IMR-90 (cell line): ENCODE measurements around the gene GLS. TPM values are rescaled to one million over a fixed set of nuclear protein-coding genes. Genes with fewer than 3 reads are reported as not detected.

Experiments
- ATAC-seq: fragments of 200-7000 bp; cut with Tn5 transposase; 2 replicates; pipeline ENCODE4 v1.9.1; 2020; ENCODE audit warnings: low read depth, mild to moderate bottlenecking, moderate library complexity
- BruUV-seq: library from RNA; stranded (reverse); fragments of 400-500 nt; replicated peaks from 2 replicates; lab custom pipeline; 2021; lab: Mats Ljungman, UMichigan
- CTCF ChIA-PET: fragments of 300-600 bp; formaldehyde crosslinking; extraction: SDS; loops from one replicate; lab custom pipeline; 2021; ENCODE audit warnings: antibody characterized with exemption; lab: Yijun Ruan, JAX
- POLR2A ChIA-PET: fragments of 300-600 bp; sonication (Branson Sonifier 250); formaldehyde crosslinking; loops from one replicate; lab custom pipeline; 2022; ENCODE audit warnings: antibody characterized with exemption; ENCODE audit not compliant: unreplicated experiment; lab: Charles Lee
- DNase-seq: peaks from one replicate; pipeline ENCODE4 v3.0.0; 2013
- H2AFZ ChIP-seq: replicated peaks from 2 replicates; pipeline ENCODE3; 2013; ENCODE audit warnings: low read length, mild to moderate bottlenecking; ENCODE audit not compliant: poor library complexity
- H2AK5ac ChIP-seq: 2 replicates; pipeline ENCODE4 v1.6.1; 2013; ENCODE audit warnings: low read depth, low read length, inconsistent platforms
- H2AK9ac ChIP-seq: replicated peaks from 2 replicates; pipeline ENCODE3; 2013; ENCODE audit warnings: mild to moderate bottlenecking, low read depth, low read length, moderate library complexity; ENCODE audit not compliant: poor library complexity
- H2BK120ac ChIP-seq: 2 replicates; pipeline ENCODE4 v1.6.1; 2013; ENCODE audit warnings: low read depth, low read length, inconsistent platforms
- H2BK15ac ChIP-seq: 3 replicates; pipeline ENCODE4 v1.6.1; 2013; ENCODE audit warnings: low read depth, low read length, inconsistent platforms
- H2BK20ac ChIP-seq: 2 replicates; pipeline ENCODE4 v1.6.1; 2013; ENCODE audit warnings: low read depth, mild to moderate bottlenecking, inconsistent platforms, low read length, moderate library complexity
- H2BK5ac ChIP-seq: 2 replicates; pipeline ENCODE4 v1.6.1; 2013; ENCODE audit warnings: mild to moderate bottlenecking, low read depth, low read length, inconsistent platforms; ENCODE audit not compliant: poor library complexity, severe bottlenecking
- H3K14ac ChIP-seq: replicated peaks from 2 replicates; pipeline ENCODE4 v1.6.1; 2013; ENCODE audit warnings: low read depth, low read length, inconsistent platforms
- H3K18ac ChIP-seq: 2 replicates; pipeline ENCODE4 v1.6.1; 2013; ENCODE audit warnings: low read depth, low read length, control low read depth
- H3K23ac ChIP-seq: 2 replicates; pipeline ENCODE4 v1.6.1; 2013; ENCODE audit warnings: low read depth, low read length, inconsistent platforms
- H3K27ac ChIP-seq: 2 replicates; pipeline ENCODE4 v1.5.1; 2013; ENCODE audit warnings: mild to moderate bottlenecking, control low read depth, low read length; ENCODE audit not compliant: insufficient read depth
- H3K27me3 ChIP-seq: 2 replicates; pipeline ENCODE4 v1.6.1; 2013; ENCODE audit warnings: low read length; ENCODE audit not compliant: control insufficient read depth, insufficient read depth
- H3K36me3 ChIP-seq: 2 replicates; pipeline ENCODE4 v1.6.1; 2013; ENCODE audit warnings: low read length, mixed read lengths; ENCODE audit not compliant: control insufficient read depth, insufficient read depth
- H3K4ac ChIP-seq: 2 replicates; pipeline ENCODE4 v1.6.1; 2013; ENCODE audit warnings: low read depth, low read length, inconsistent platforms
- H3K4me1 ChIP-seq: 2 replicates; pipeline ENCODE4 v1.6.1; 2013; ENCODE audit warnings: low read length, mixed read lengths; ENCODE audit not compliant: control insufficient read depth, insufficient read depth
- H3K4me2 ChIP-seq: 2 replicates; pipeline ENCODE4 v1.6.1; 2013; ENCODE audit warnings: low read depth, mild to moderate bottlenecking, control low read depth, low read length, moderate library complexity
- H3K4me3 ChIP-seq: 2 replicates; pipeline ENCODE4 v1.5.1; 2013; ENCODE audit warnings: low read depth, mild to moderate bottlenecking, control low read depth, low read length, moderate library complexity; ENCODE audit not compliant: insufficient read depth
- H3K56ac ChIP-seq: 2 replicates; pipeline ENCODE4 v1.6.1; 2013; ENCODE audit warnings: low read length, inconsistent platforms; ENCODE audit not compliant: insufficient read depth; ENCODE audit errors: extremely low read depth
- H3K79me1 ChIP-seq, 2 experiments: 2 replicates each; pipeline ENCODE4 v1.6.1; 2013; ENCODE audit warnings: low read length in 2 of 2, inconsistent platforms in 1 of 2, low read depth in 1 of 2
- H3K9ac ChIP-seq: 2 replicates; pipeline ENCODE4 v1.6.1; 2013; ENCODE audit warnings: low read depth, low read length, control low read depth
- H3K9me1 ChIP-seq: 2 replicates; pipeline ENCODE4 v1.6.1; 2013; ENCODE audit warnings: low read length, inconsistent platforms; ENCODE audit not compliant: insufficient read depth
- H3K9me3 ChIP-seq: 2 replicates; pipeline ENCODE4 v1.6.1; 2013; ENCODE audit warnings: low read length; ENCODE audit not compliant: control insufficient read depth, insufficient read depth
- H4K20me1 ChIP-seq: 2 replicates; pipeline ENCODE4 v1.6.1; 2013; ENCODE audit warnings: low read length, inconsistent platforms; ENCODE audit not compliant: insufficient read depth
- H4K5ac ChIP-seq: 2 replicates; pipeline ENCODE4 v1.6.1; 2013; ENCODE audit warnings: mild to moderate bottlenecking, low read depth, low read length, control low read depth
- H4K8ac ChIP-seq, 2 experiments: 2 replicates each; pipeline ENCODE4 v1.6.1; 2013; ENCODE audit warnings: low read depth in 2 of 2, low read length in 2 of 2, control low read depth in 1 of 2, inconsistent platforms in 1 of 2
- H4K91ac ChIP-seq: 2 replicates; pipeline ENCODE4 v1.6.1; 2013; ENCODE audit warnings: low read depth, low read length, inconsistent platforms; ENCODE audit not compliant: insufficient read depth
- MAFK ChIP-seq: IDR thresholded peaks from 2 replicates; pipeline ENCODE4 v1.6.1; 2012; ENCODE audit warnings: low read depth, low read length, improper control_type of control experiment
- POLR2A ChIP-seq: IDR thresholded peaks from 2 replicates; pipeline ENCODE4 v1.6.1; 2012; ENCODE audit warnings: mild to moderate bottlenecking, low read depth, low read length
- RCOR1 ChIP-seq: IDR thresholded peaks from 2 replicates; pipeline ENCODE4 v1.6.1; 2012; ENCODE audit warnings: mild to moderate bottlenecking, low read length, improper control_type of control experiment; ENCODE audit not compliant: insufficient replicate concordance
- RFX5 ChIP-seq: IDR thresholded peaks from 2 replicates; pipeline ENCODE4 v1.8.0; 2012; ENCODE audit warnings: low read depth, mild to moderate bottlenecking, low read length, moderate library complexity
- WGBS, 2 experiments: methylation state at CpG; one replicate each; pipeline versions ENCODE4 v1.1.5 to v1.1.7; 2013; ENCODE audit warnings: missing lambda C conversion rate in 2 of 2; ENCODE audit not compliant: insufficient read length in 1 of 2; ENCODE audit errors: extremely low coverage in 2 of 2; 5-methylcytosine and 5-hydroxymethylcytosine counted together
- dilution Hi-C: fragments of 300-500 bp; cut with HindIII; formaldehyde crosslinking; loops from one replicate; pipeline ENCODE4 v1.14.3; 2018; ENCODE audit warnings: low sequenced_read_pairs; ENCODE audit not compliant: unreplicated experiment
- in situ Hi-C: fragments of 300-500 bp; cut with MboI; formaldehyde crosslinking; loops from 3 replicates; pipeline ENCODE4 v1.14.3; 2019; ENCODE audit warnings: low sequenced_read_pairs, inconsistent platforms, mixed read lengths
- intact Hi-C: fragments of 100-400 bp; cut with micrococcal nuclease; formaldehyde crosslinking; loops from 2 replicates; pipeline ENCODE4 v1.10.0; 2022
- polyA plus RNA-seq, 3 experiments: library from polyadenylated mRNA; depleted of rRNA; stranded (reverse); fragments of >200 nt; gene quantifications; 2 replicates each; pipeline ENCODE4 v1.2.3, GENCODE V29; 2012; ENCODE audit warnings: low replicate concordance in 1 of 3
- total RNA-seq: library from RNA; depleted of rRNA; stranded (reverse); fragments of >200 nt; gene quantifications from 2 replicates; pipeline ENCODE4 v1.2.3, GENCODE V29; 2012

GLS gene
- total and polyA plus RNA-seq, 2 of the 4 experiments (the other 2 are of a cell fraction): 87.5 to 130 TPM

- no peaks in the 10 kb centered on the region for H3K4me1 ChIP-seq
- no peak overlapping the region for H4K91ac ChIP-seq
- dilution Hi-C loops (no loop called here), in situ Hi-C loops (no loop called here), intact Hi-C loops (loop anchor here (5.0 kb wide), 1 partner anchor 36 kb away; no protein-coding TSS in a partner anchor)
- DNase-seq: no peak
- H3K14ac ChIP-seq: no peak overlapping the region
- no peak overlapping the region for H4K5ac ChIP-seq
- no peaks in the 10 kb centered on the region for H3K9me3 ChIP-seq
- H3K27me3 ChIP-seq: no peaks in the 10 kb centered on the region
- H3K4me3 ChIP-seq: no peak overlapping the region
- H3K79me1 ChIP-seq: peaks cover 8 to 35% of the 10 kb centered on the region in 2 experiments
- H2BK15ac ChIP-seq: no peak overlapping the region
- no peak overlapping the region for H3K9ac ChIP-seq
- no peak for ATAC-seq
- ChIA-PET CTCF (no interaction called here), POLR2A (no interaction called here)
- no peak overlapping the region for H3K4me2 ChIP-seq
- no peaks in the 10 kb centered on the region for H4K20me1 ChIP-seq
- H3K4ac ChIP-seq: no peak overlapping the region
- no peak overlapping the region for H2BK120ac ChIP-seq
- H3K36me3 ChIP-seq: peaks cover 55% of the 10 kb centered on the region
- no peak overlapping the region for H2BK20ac ChIP-seq
- peaks cover 4% of the 10 kb centered on the region; the same call in 1 of the 2 replicates for H3K9me1 ChIP-seq
- no peak overlapping the region for H2AFZ ChIP-seq
- H3K18ac ChIP-seq: no peak overlapping the region
- H3K23ac ChIP-seq: no peak overlapping the region
- no peak overlapping the region for H2AK5ac ChIP-seq
- no TSS peak for BruUV-seq
- H2BK5ac ChIP-seq: no peak overlapping the region
- H3K56ac ChIP-seq: no peak overlapping the region
- H2AK9ac ChIP-seq: no peak overlapping the region
- no CpG with 5 or more reads among the region's 6 CpGs for WGBS, 2 experiments
- no peak for TF ChIP-seq POLR2A
- TF ChIP-seq RFX5: no peak
- no peak for TF ChIP-seq RCOR1
- no peak for TF ChIP-seq MAFK
- no peak overlapping the region for H3K27ac ChIP-seq
- H4K8ac ChIP-seq: no peak overlapping the region
Measured at GRCh38 chr2:191003405-191004309, 123.0 kb downstream of the GLS start.
